Left renal cortex interstitium (tissue), 4 donors: ENCODE data around the gene PLEKHA6. TPM values are rescaled to one million over a fixed set of nuclear protein-coding genes. Genes with fewer than 3 reads are reported as not detected.

ENCODE experiments used
- DNase-seq, 4 donors: peaks; one replicate each; pipeline ENCODE4 v3.0.0-alpha.2; 2013; ENCODE audit warnings: low read depth in 4 of 4, low spot score in 2 of 4, missing footprints in 1 of 4
- polyA plus RNA-seq, 4 donors: library from polyadenylated mRNA; unstranded; fragments of 120-200 nt; gene quantifications; one replicate each; pipeline ENCODE4 v1.2.1, GENCODE V29; 2013; ENCODE audit not compliant: insufficient read length in 4 of 4

PLEKHA6 gene
- polyA plus RNA-seq, 4 donors: 44.7 to 64.2 (median 45.7) TPM

GRCh38 chr1:204357551-204358490, 1.9 kb downstream of the PLEKHA6 start:
- no peak for DNase-seq

DNA sequence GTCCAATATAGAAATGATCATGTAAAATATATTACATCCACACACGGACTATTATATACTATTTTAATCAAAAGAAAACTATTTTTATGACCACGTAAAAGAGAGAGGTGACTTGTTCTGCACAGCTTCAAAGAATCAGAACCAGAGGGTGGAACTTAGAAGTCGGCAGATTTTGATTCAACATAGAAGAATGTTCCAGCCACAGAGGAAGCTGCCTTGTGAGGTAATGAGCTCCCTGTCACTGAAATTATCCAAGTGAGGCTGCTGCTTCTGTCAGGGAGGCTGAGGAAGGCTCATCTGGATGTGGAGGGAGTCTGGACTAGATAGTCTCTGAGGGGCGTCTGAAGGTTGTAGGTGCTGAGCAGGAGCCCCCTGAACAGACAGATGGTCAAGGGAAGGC, 2.7 kb downstream of the PLEKHA6 start:
- DNase-seq: no peak

DNA sequence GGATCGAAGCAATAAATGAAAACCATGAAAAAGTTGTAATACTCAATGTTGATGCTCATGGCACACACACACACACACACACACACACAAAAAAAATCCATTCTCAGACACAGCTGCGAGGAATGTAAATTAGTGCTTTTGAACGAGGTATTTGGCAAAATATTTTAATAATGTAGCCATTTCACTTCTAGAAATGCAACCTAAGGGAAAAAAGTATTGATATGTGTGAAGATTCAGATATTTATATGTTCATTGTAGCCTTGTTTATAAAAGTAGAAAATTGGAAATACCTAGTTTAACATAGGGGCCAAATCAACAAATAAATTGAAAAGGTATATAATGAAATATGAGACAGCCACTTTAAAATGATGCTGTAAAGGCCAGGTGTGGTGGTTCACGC, 3.8 kb downstream of the PLEKHA6 start:
- DNase-seq: no peak

DNA sequence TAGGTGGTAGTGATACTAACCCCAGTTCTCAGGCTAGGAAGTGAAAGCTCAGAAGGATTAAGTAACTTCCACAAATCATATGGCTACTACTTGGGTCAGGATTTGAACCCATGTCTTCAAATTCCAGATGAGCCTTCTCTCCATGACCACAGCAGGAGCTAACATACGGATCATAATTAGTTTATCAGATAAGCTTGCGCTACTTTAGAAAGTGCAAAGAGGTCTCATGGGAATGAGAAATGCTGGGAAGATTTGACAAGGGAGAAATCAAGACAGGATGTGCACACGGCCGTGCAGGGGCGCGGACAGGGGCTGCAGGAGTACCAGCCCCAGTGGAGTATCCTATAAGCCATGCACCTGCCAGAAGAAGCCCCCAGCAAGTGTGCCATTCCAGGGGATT, 5.2 kb downstream of the PLEKHA6 start:
- DNase-seq: no peak

DNA sequence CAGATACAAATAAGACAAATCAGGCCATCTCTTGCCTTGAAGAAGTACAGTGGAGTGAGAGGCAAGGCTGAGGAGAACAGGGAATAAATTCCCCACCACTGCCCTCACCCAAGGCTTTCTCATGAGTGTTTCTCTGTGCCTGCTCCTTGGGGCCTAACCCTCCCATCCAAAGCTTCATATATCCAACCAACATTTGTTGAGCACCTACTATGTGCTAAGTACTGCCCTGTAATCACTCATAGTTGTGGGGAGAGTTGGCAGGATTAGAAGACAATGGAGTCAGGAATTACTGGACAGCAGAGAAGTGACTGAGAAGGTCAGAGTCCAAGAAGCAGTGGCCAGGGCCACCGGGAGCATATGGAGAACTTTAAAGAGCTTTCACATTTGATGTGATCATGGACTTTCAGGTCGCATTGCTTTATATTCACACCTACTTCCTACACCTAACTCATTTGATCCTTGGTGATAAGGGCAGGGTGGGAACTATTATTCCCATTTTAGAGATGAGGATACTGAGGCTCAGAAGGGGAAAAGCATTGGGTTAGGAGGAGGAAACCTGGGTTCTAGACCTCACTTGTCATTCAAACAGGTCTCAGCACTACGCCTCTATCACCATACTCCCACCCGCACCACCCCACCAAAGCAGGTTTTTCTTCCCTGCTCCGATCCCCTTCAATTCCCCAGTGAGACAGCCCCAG, 6.4 kb downstream of the PLEKHA6 start:
- no peak for DNase-seq

- peak in 3 of 4 donors; percentile 68 to 77 (median 74) for DNase-seq
These were observed 8.7 kb downstream of the PLEKHA6 start for GRCh38 chr1:204350857-204351573.

DNA sequence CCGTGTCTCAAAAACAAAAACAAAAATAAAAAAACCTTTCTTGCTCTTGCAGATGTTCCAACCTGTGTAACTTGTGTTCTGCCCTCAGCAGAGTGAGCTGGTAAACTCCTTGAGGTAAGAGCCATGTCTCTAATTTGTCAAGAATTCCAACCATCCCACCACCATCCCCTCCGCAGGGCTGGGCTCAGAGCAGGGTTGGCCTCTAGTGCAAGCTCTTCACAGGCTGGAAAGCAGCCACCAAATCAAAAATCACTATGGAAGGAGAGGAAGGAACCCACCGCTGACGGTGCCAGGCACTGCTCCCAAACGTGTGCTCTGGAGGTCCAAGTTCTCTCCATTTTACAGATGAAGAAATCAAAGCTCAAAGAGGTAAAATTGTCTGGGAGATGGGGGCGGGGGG, 9.4 kb downstream of the PLEKHA6 start:
- no peak for DNase-seq

DNA sequence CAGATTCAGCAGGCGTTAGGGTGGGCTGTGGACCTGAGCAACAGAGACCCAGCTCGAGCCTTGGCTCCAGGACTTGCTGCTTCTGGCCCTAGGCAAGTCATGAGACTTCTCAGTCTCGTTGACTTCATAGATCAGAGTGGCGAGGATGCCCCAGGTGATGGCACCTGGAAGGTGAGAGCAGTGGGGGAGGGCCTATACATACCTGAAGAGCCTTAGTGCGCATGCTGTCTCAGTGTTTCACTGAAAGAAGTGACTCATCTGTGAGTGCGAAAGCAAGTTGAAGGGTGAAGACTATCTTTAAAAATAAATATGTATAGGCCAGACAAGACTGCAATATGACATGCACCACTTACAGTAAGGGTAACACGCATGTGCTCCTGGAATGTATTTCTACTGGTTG, 10.1 kb downstream of the PLEKHA6 start:
- no peak for DNase-seq

- peak in 2 of 4 donors; percentile 71 to 81 for DNase-seq
These were observed 11.0 kb downstream of the PLEKHA6 start for GRCh38 chr1:204348722-204349121.

DNA sequence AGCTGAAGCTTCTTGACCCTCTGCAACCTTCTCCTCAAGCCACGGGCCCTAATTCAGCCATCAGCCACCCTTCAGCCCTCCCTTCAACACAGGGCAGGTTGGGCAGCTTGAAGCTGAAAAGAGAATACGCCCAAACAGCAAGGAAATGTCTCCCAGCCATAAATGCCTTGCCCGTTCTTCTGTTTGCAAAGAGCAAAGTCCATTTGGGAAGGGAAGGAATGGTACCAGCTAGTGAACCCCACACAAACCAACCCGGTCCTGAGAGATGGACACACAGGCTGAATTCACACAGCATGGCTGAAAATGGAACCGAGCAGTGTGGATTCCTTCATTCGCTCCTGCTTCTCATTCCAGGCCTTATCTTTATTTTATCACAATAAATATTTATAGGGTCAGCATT, 11.5 kb downstream of the PLEKHA6 start:
- DNase-seq: no peak

DNA sequence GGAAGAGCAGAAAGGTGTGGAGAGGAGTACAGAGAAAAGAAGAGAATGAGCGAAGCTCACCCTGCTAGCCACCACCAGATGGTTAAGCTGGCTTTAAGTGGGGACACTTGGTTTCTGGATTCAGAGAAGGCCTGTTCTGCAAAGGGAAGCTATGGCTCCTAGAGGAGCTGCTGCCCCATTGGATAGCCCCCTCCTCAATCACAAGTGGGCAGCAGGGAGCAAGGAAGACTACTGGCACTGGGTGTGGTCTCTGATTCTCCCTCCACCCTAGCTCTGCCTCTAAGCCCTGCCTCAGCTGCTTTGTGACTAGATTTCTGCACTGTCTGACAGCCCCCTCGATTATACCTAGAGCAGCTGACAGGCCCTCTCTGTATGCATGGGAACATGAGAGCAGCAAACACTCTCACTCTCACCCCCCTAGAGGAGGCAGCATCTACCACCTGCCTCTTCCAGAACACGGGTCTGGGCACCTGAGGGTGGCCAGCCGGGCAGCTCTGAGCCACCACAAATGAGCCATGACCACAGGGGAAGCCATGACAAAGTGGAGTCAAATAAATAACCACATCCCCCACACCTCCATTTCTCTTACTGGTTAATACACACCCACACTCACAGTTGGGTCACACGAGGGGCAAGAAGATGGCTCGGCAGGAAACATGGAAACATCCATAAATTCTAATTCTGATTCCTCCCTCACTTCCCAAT, 13.6 kb downstream of the PLEKHA6 start:
- no peak for DNase-seq

DNA sequence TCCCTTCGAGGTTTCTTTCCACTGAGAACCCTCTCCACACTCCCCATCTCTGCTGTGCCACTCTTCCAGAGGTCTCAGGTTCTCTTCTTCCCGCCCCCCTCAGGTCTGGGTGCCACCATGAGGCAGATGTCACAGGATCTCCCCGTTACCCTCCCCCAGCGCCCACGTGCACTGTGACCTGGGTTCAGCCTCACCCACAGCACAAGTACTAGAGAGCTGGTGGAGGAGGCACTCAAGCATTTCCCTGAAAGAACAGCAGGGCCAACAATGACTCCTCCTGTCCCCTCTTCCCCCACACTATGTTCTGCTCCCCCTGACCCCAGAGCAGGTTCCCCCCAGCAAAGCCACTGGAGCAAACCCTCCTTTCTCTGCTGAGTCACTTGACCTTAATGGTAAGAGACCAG, 14.3 kb downstream of the PLEKHA6 start:
- DNase-seq: no peak

GRCh38 chr1:204344665-204345355, 14.9 kb downstream of the PLEKHA6 start:
- no peak for DNase-seq

- DNase-seq: no peak
These were observed 15.9 kb downstream of the PLEKHA6 start for GRCh38 chr1:204343802-204344201.

GRCh38 chr1:204343247-204343646, 16.5 kb downstream of the PLEKHA6 start:
- no peak for DNase-seq

GRCh38 chr1:204342310-204342709, 17.4 kb downstream of the PLEKHA6 start:
- DNase-seq: no peak

GRCh38 chr1:204341380-204341779, 18.3 kb downstream of the PLEKHA6 start:
- DNase-seq: no peak

- DNase-seq: no peak
These were observed 19.4 kb downstream of the PLEKHA6 start for GRCh38 chr1:204340081-204340889.

DNA sequence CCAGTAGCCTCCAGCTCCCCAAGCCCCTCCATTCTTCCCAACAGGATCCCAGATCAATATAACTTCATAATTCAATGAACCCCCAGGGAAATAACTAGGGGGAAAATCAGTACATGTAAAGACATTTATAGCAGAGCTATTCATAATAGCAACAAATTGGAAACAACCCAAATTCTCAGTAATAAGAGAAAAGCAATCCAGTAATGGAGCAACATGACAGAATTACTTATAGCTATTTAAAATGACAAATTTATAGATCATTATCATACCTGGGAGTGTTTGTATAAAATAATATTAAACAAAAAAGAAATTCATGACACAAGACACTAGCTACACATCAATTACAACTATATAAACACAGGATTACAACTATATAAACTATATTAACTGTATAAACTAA, 20.2 kb downstream of the PLEKHA6 start:
- no peak for DNase-seq
